ENCODE results near the gene IRS1. TPM values are rescaled to one million over a fixed set of nuclear protein-coding genes. Genes with fewer than 3 reads are reported as not detected.

Gene IRS1
- total and polyA plus RNA-seq, 8 donors = 2.1 to 26.8 (median 11.9) TPM

DNA sequence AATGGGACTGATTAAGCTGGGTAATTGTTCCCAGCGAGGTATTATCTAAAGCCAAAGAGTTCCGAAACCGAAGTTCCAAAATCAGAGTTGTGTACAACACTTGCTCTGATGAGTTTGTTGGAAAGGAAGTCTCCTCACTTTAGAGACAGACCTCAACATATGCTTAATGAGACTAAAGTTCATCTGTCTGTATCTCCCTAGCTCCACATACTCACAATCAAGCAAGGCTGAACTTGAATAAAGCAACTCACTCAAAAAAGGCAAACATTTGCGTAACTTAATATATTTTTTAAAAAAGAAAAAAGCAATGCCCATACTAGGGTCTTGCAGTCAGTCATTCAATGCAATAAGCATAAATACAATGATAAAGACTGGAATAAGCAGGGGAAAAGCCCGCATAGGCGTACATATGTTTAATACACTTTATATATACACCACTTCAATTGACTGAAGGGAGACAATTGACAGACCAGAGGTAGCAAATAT is 60.0 kb downstream of the IRS1 start:
- DNase-seq = no peak
- peaks cover 0 to 11% (median 2%) of the 10 kb centered on the region in 4 donors for H3K36me3 ChIP-seq
- H3K4me1 ChIP-seq = peaks cover 21 to 48% (median 34%) of the 10 kb centered on the region in 4 donors
- TF ChIP-seq POLR2AphosphoS5 (IDR thresholded peaks at IDR 0.05) (no peak), POLR2A (IDR thresholded peaks at IDR 0.05) (no peak), EP300 (IDR thresholded peaks at IDR 0.05) (no peak)
- TF ChIP-seq, protein P1, sequence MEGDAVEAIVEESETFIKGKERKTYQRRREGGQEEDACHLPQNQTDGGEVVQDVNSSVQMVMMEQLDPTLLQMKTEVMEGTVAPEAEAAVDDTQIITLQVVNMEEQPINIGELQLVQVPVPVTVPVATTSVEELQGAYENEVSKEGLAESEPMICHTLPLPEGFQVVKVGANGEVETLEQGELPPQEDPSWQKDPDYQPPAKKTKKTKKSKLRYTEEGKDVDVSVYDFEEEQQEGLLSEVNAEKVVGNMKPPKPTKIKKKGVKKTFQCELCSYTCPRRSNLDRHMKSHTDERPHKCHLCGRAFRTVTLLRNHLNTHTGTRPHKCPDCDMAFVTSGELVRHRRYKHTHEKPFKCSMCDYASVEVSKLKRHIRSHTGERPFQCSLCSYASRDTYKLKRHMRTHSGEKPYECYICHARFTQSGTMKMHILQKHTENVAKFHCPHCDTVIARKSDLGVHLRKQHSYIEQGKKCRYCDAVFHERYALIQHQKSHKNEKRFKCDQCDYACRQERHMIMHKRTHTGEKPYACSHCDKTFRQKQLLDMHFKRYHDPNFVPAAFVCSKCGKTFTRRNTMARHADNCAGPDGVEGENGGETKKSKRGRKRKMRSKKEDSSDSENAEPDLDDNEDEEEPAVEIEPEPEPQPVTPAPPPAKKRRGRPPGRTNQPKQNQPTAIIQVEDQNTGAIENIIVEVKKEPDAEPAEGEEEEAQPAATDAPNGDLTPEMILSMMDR (IDR thresholded peaks at IDR 0.05) = no peak
- intact Hi-C loops (cut with DNase I; ENCODE audit: low total_unique reads) = no loop called here
- H3K4me3 ChIP-seq = no peak overlapping the region
- WGBS, 5 donors = 65 to 84% (median 75%) methylated on average over 6 of the region's 6 CpGs
- H3K27ac ChIP-seq = peak overlapping the region in 4 of 5 donors; percentile 20 to 57 (median 44)
- H3K27me3 ChIP-seq = no peaks in the 10 kb centered on the region
- H3K9me3 ChIP-seq = no peaks in the 10 kb centered on the region

GRCh38 chr2:226738821-226739544 is 60.6 kb downstream of the IRS1 start:
- Histone ChIP-seq H3K4me3 (no peak overlapping the region), H3K27me3 (no peaks in the 10 kb centered on the region), H3K36me3 (peaks cover 0 to 11% (median 2%) of the 10 kb centered on the region in 4 donors), H3K27ac (peak overlapping the region; percentile 11 to 57 (median 44)), H3K4me1 (peaks cover 21 to 53% (median 35%) of the 10 kb centered on the region in 4 donors), H3K9me3 (no peaks in the 10 kb centered on the region)
- DNase-seq = peak in 1 of 2 donors; percentile 16
- TF ChIP-seq POLR2AphosphoS5 (IDR thresholded peaks at IDR 0.05) = no peak
- TF ChIP-seq EP300 (IDR thresholded peaks at IDR 0.05) = no peak
- TF ChIP-seq, protein P1 (IDR thresholded peaks at IDR 0.05) = no peak
- no peak for TF ChIP-seq POLR2A (IDR thresholded peaks at IDR 0.05)
- 28 to 53% (median 41%) methylated on average over 6 of the region's 6 CpGs for WGBS, 5 donors
- intact Hi-C loops (cut with DNase I; ENCODE audit: low total_unique reads) = no loop called here

DNA sequence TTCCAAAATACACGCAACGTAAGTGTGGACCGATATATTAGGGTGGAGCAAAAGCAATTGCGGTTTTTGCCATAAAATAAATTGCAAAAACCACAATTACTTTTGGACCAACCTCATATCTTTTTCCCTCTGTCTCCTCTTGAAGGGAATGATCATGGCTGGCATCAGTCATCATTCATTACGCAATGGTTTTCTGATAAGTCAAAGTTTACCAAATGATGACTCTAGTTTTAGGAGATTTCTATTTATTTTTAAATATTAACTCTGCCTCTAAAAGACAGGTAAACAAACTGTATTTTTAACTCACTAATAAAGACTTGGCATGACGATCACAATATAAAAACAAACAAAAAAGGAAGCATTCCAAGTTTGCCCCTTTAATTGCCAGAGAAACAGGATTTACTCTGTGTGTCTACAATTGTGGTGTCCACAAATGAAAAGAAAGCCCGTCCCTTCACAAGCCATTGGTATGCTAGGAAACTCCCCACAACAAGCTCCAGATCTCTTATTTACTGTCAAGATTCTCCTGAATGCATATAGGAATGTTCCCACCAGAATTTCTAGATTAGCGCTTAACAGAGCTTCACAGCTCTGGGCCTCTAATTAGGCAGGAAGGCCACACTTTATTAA is 61.3 kb downstream of the IRS1 start:
- intact Hi-C loops (cut with DNase I; ENCODE audit: low total_unique reads) = no loop called here
- Histone ChIP-seq H3K4me1 (peaks cover 21 to 59% (median 37%) of the 10 kb centered on the region in 4 donors), H3K9me3 (no peaks in the 10 kb centered on the region), H3K27ac (peak overlapping the region in 3 of 5 donors; percentile 11 to 19 (median 17)), H3K4me3 (no peak overlapping the region), H3K27me3 (no peaks in the 10 kb centered on the region), H3K36me3 (peaks cover 0 to 11% (median 2%) of the 10 kb centered on the region in 4 donors)
- TF ChIP-seq, protein P1 (IDR thresholded peaks at IDR 0.05) = no peak
- TF ChIP-seq EP300 (IDR thresholded peaks at IDR 0.05) = no peak
- TF ChIP-seq POLR2AphosphoS5 (IDR thresholded peaks at IDR 0.05) = no peak
- no peak for TF ChIP-seq POLR2A (IDR thresholded peaks at IDR 0.05)
- 78 to 87% (median 82%) methylated on average over 8 of the region's 8 CpGs for WGBS, 5 donors
- no peak for DNase-seq

- TF ChIP-seq, protein P1 (IDR thresholded peaks at IDR 0.05) = no peak
- no peak for TF ChIP-seq POLR2A (IDR thresholded peaks at IDR 0.05)
- TF ChIP-seq POLR2AphosphoS5 (IDR thresholded peaks at IDR 0.05) = no peak
- no peak for TF ChIP-seq EP300 (IDR thresholded peaks at IDR 0.05)
- DNase-seq = no peak
- 91 to 96% (median 95%) methylated on average over 4 of the region's 4 CpGs for WGBS, 5 donors
- intact Hi-C loops (cut with DNase I; ENCODE audit: low total_unique reads) = no loop called here
- Histone ChIP-seq H3K9me3 (no peaks in the 10 kb centered on the region), H3K36me3 (peaks cover 0 to 11% (median 2%) of the 10 kb centered on the region in 4 donors), H3K27me3 (no peaks in the 10 kb centered on the region), H3K4me1 (peaks cover 11 to 51% (median 26%) of the 10 kb centered on the region in 4 donors), H3K27ac (no peak overlapping the region), H3K4me3 (no peak overlapping the region)
These were observed 63.2 kb downstream of the IRS1 start for GRCh38 chr2:226736382-226736781.

All from stomach (tissue), 9 donors.